Tibial nerve (tissue), 4 donors: ENCODE results near the gene OR4C16. TPM values are rescaled to one million over a fixed set of nuclear protein-coding genes. Genes with fewer than 3 reads are reported as not detected.

ENCODE experiments used
- DNase-seq, 2 donors: peaks; one replicate each; pipeline ENCODE4 v3.0.0-alpha.2; 2019; ENCODE audit warnings: low spot score in 2 of 2
- H3K27ac ChIP-seq, 4 donors: fragments of 200-600 bp; sonication (generic) in 3 of 4; one replicate each; pipeline ENCODE4 v1.5.1; 2017 to 2019; ENCODE audit warnings: mild to moderate bottlenecking in 1 of 4
- H3K27me3 ChIP-seq, 2 donors: fragments of 200-600 bp; sonication (generic) in 1 of 2; one replicate each; pipeline versions ENCODE4 v1.5.1 to v1.6.0; 2017 to 2019
- H3K36me3 ChIP-seq, 3 donors: fragments of 200-600 bp; sonication (generic); one replicate each; pipeline ENCODE4 v1.5.1; 2018 to 2019
- H3K4me1 ChIP-seq, 4 donors: fragments of 200-600 bp; sonication (generic) in 3 of 4; one replicate each; pipeline ENCODE4 v1.5.1; 2017 to 2019
- H3K4me3 ChIP-seq, 4 donors: fragments of 200-600 bp; sonication (generic) in 3 of 4; one replicate each; pipeline ENCODE4 v1.5.1; 2017 to 2019; ENCODE audit warnings: mild to moderate bottlenecking in 1 of 4, moderate library complexity in 1 of 4
- H3K9me3 ChIP-seq, 4 donors: fragments of 200-600 bp; sonication (generic) in 3 of 4; one replicate each; pipeline ENCODE4 v1.5.1; 2017 to 2019
- CTCF ChIP-seq, 5 experiments: fragments of 200-600 bp in 3 of 5; fragments of 450-650 bp in 2 of 5; sonication (generic) in 3 of 5; IDR thresholded peaks; one replicate each; pipeline ENCODE4 v1.5.1; 2016 to 2019; ENCODE audit warnings: antibody characterized with exemption in 5 of 5, mild to moderate bottlenecking in 3 of 5, moderate library complexity in 2 of 5
- EP300 ChIP-seq, 2 donors: sonication (generic); formaldehyde crosslinking; IDR thresholded peaks; one replicate each; pipeline ENCODE4 v1.6.1; 2017; ENCODE audit warnings: antibody characterized with exemption in 2 of 2, mild to moderate bottlenecking in 1 of 2
- POLR2A ChIP-seq, 2 donors: fragments of 450-650 bp; IDR thresholded peaks; one replicate each; pipeline ENCODE4 v1.6.1; 2017; ENCODE audit warnings: antibody characterized with exemption in 2 of 2, mild to moderate bottlenecking in 2 of 2, moderate library complexity in 2 of 2
- WGBS, 2 donors: methylation state at CpG; one replicate each; pipeline ENCODE4 v1.1.5; 2018; 5-methylcytosine and 5-hydroxymethylcytosine counted together
- total RNA-seq, 4 donors: library from RNA; depleted of rRNA; stranded (reverse); fragments of >200 nt; gene quantifications; one replicate each; pipeline ENCODE4 v1.1.0, GENCODE V29; 2016

Gene OR4C16
- not detected for total RNA-seq

DNA sequence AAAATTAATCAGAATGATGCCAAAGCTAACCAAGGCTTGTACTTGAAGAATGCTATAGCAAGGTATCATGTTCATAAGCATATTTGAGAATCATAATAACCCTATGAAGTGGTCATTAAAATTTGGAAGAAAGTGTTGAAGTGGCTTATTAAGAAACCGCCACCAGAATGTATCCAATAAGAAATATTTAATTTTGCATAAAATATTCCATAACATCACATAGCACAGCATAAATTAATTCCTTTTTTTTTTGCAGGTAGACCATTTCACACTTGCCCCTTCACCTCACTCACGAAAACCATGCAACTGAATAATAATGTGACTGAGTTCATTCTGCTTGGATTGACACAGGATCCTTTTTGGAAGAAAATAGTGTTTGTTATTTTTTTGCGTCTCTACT is at the start of gene OR4C16:
Gene OR4C16 (plus strand): TSS at position 301 of the 400 bp plus-strand sequence. CDS start 0 bp downstream, at position 301.
- TF ChIP-seq CTCF (IDR thresholded peaks at IDR 0.05) = no peak
- TF ChIP-seq EP300 (IDR thresholded peaks at IDR 0.05) = no peak
- no peak for TF ChIP-seq POLR2A (IDR thresholded peaks at IDR 0.05)
- DNase-seq = no peak
- H3K9me3 ChIP-seq = peaks cover 0 to 8% (median 0%) of the 10 kb centered on the region in 4 donors
- H3K4me1 ChIP-seq = no peaks in the 10 kb centered on the region
- 59 to 81% methylated on average over 3 of the region's 3 CpGs for WGBS, 2 donors
- no peaks in the 10 kb centered on the region for H3K36me3 ChIP-seq
- H3K4me3 ChIP-seq = no peak within 1 kb of the TSS
- H3K27me3 ChIP-seq = no peaks in the 10 kb centered on the region
- no peak within 1 kb of the TSS for H3K27ac ChIP-seq

DNA sequence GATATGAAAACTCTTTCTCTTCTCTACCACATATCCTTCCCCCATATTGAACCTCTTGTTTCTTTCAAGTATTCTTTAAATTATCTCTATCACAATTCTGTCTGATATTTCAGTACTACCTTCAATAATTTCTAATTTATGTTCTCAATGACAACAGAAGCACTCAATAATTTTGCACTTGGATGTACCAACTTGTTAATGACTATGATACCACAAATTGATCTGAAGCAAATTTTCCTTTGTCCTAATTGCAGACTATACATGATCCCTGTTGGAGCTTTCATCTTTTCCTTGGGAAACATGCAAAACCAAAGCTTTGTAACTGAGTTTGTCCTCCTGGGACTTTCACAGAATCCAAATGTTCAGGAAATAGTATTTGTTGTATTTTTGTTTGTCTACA is 17.8 kb upstream of the OR4C16 start, which contains the start of gene OR4C15:
Gene OR4C15 (plus strand): TSS at position 301 of the 400 bp plus-strand sequence. CDS start 0 bp downstream, at position 301.
- Histone ChIP-seq H3K27ac (no peak within 1 kb of the TSS), H3K27me3 (no peaks in the 10 kb centered on the region), H3K36me3 (no peaks in the 10 kb centered on the region), H3K4me1 (no peaks in the 10 kb centered on the region), H3K4me3 (no peak within 1 kb of the TSS), H3K9me3 (no peaks in the 10 kb centered on the region)
- DNase-seq = no peak
- TF ChIP-seq POLR2A (IDR thresholded peaks at IDR 0.05) (no peak), CTCF (IDR thresholded peaks at IDR 0.05) (no peak), EP300 (IDR thresholded peaks at IDR 0.05) (no peak)

DNA sequence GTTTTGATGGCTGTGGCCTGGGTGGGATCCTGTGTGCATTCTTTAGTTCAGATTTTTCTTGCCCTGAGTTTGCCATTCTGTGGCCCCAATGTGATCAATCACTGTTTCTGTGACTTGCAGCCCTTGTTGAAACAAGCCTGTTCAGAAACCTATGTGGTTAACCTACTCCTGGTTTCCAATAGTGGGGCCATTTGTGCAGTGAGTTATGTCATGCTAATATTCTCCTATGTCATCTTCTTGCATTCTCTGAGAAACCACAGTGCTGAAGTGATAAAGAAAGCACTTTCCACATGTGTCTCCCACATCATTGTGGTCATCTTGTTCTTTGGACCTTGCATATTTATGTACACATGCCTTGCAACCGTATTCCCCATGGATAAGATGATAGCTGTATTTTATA is 620 bp downstream of the OR4C16 start:
- no peaks in the 10 kb centered on the region for H3K27me3 ChIP-seq
- peaks cover 0 to 15% (median 0%) of the 10 kb centered on the region in 4 donors for H3K9me3 ChIP-seq
- H3K27ac ChIP-seq = no peak overlapping the region
- no peak overlapping the region for H3K4me3 ChIP-seq
- WGBS, 2 donors = 22 to 40% methylated on average over 1 of the region's 1 CpG
- TF ChIP-seq EP300 (IDR thresholded peaks at IDR 0.05) = no peak
- no peak for TF ChIP-seq CTCF (IDR thresholded peaks at IDR 0.05)
- TF ChIP-seq POLR2A (IDR thresholded peaks at IDR 0.05) = no peak
- H3K4me1 ChIP-seq = no peaks in the 10 kb centered on the region
- DNase-seq = no peak
- H3K36me3 ChIP-seq = no peaks in the 10 kb centered on the region

- no peaks in the 10 kb centered on the region for H3K27me3 ChIP-seq
- H3K27ac ChIP-seq = no peak within 1 kb of the TSS
- H3K36me3 ChIP-seq = no peaks in the 10 kb centered on the region
- H3K4me1 ChIP-seq = no peaks in the 10 kb centered on the region
- TF ChIP-seq CTCF (IDR thresholded peaks at IDR 0.05) (no peak), EP300 (IDR thresholded peaks at IDR 0.05) (no peak), POLR2A (IDR thresholded peaks at IDR 0.05) (no peak)
- DNase-seq = no peak
- WGBS, 2 donors = 53 to 60% methylated on average over 2 of the region's 2 CpGs
- no peak within 1 kb of the TSS for H3K4me3 ChIP-seq
- H3K9me3 ChIP-seq = no peaks in the 10 kb centered on the region
Measured at GRCh38 chr11:55607545-55607944, 35.6 kb downstream of the OR4C16 start, which contains the start of gene OR4C11. Gene OR4C11, minus strand, starts transcription at chr11:55607645. Its CDS starts 3,272 bp downstream, at chr11:55604373.

Other genes starting within 250 kb of the OR4C16 start
- gene OR4A16, start 228.9 kb upstream of the OR4C16 start, total RNA-seq = not detected
- gene OR4A15, start 204.2 kb upstream of the OR4C16 start, total RNA-seq = not detected
- not detected for gene OR4C15, start 17.7 kb upstream of the OR4C16 start, total RNA-seq
- not detected for gene OR4C11, start 35.5 kb downstream of the OR4C16 start, total RNA-seq
- gene OR4P4, start 63.0 kb downstream of the OR4C16 start, total RNA-seq = not detected
- gene OR4S2, start 76.2 kb downstream of the OR4C16 start, total RNA-seq = not detected
- gene OR4C6, start 90.1 kb downstream of the OR4C16 start, total RNA-seq = not detected
- gene OR5D13, start 201.3 kb downstream of the OR4C16 start, total RNA-seq = not detected
- gene OR5D14, start 223.4 kb downstream of the OR4C16 start, total RNA-seq = not detected
- gene OR5L1, start 239.2 kb downstream of the OR4C16 start, total RNA-seq = not detected
- not detected for gene OR5D18, start 247.5 kb downstream of the OR4C16 start, total RNA-seq